Measurements from ENCODE around the gene ARHGEF35.
A peak's percentile ranks its signal among the peaks of the same experiment; 100 is the strongest.
"Not testable (repeated sequence)": the region's sequence is repeated elsewhere in the genome, so short reads cannot be mapped to it uniquely, and the experiment has no call there.

The ARHGEF35 gene

GRCh38 chr7:144203086-144203485 lies 7.5 kb upstream of the ARHGEF35 start:
- not testable (repeated sequence) for H3K9ac ChIP-seq (ENCODE audit: low read length); H2AK5ac ChIP-seq (ENCODE audit: low read length); H2BK120ac ChIP-seq (ENCODE audit: insufficient read depth, low read length, poor library complexity); H3K18ac ChIP-seq (ENCODE audit: low read length); H3K4me1 ChIP-seq (ENCODE audit: control insufficient read depth in 1 of 2, insufficient read depth in 2 of 2, low read length in 2 of 2); H3K23ac ChIP-seq (ENCODE audit: low read length); H3K27ac ChIP-seq (ENCODE audit: low read depth, low read length); H4K8ac ChIP-seq (ENCODE audit: low read depth, low read length); H3K79me2 ChIP-seq (ENCODE audit: control insufficient read depth, insufficient read depth, low read length, poor library complexity); H3K27me3 ChIP-seq (ENCODE audit: insufficient read depth, low read length); H3K79me1 ChIP-seq (ENCODE audit: low read length); H3K4me3 ChIP-seq (ENCODE audit: low read depth, low read length); H2BK5ac ChIP-seq (ENCODE audit: low read depth, low read length, poor library complexity); H3K36me3 ChIP-seq (ENCODE audit: control insufficient read depth in 1 of 2, insufficient read depth in 2 of 2, low read length in 2 of 2); DNase-seq; H3K4ac ChIP-seq (ENCODE audit: low read depth, low read length); H4K12ac ChIP-seq (ENCODE audit: low read depth, low read length); H3K14ac ChIP-seq (ENCODE audit: low read length); H3K9me3 ChIP-seq (ENCODE audit: insufficient read depth, low read depth, low read length); H2BK12ac ChIP-seq (ENCODE audit: low read length); H3K4me2 ChIP-seq (ENCODE audit: low read length); H4K91ac ChIP-seq (ENCODE audit: low read depth, low read length); H2AFZ ChIP-seq (ENCODE audit: insufficient read depth, low read length, poor library complexity)
- no CpG with 5 or more reads among the region's 3 CpGs for WGBS (ENCODE audit: extremely low coverage, insufficient coverage, insufficient read length)

- not testable (repeated sequence) for H3K79me1 ChIP-seq (ENCODE audit: low read length); H3K4ac ChIP-seq (ENCODE audit: low read depth, low read length); H2BK5ac ChIP-seq (ENCODE audit: low read depth, low read length, poor library complexity); H3K4me2 ChIP-seq (ENCODE audit: low read length); H3K9me3 ChIP-seq (ENCODE audit: insufficient read depth, low read depth, low read length); H4K8ac ChIP-seq (ENCODE audit: low read depth, low read length); H2BK12ac ChIP-seq (ENCODE audit: low read length); H4K91ac ChIP-seq (ENCODE audit: low read depth, low read length); H3K4me1 ChIP-seq (ENCODE audit: control insufficient read depth in 1 of 2, insufficient read depth in 2 of 2, low read length in 2 of 2); DNase-seq; H3K27me3 ChIP-seq (ENCODE audit: insufficient read depth, low read length); H3K79me2 ChIP-seq (ENCODE audit: control insufficient read depth, insufficient read depth, low read length, poor library complexity); H2BK120ac ChIP-seq (ENCODE audit: insufficient read depth, low read length, poor library complexity); H2AK5ac ChIP-seq (ENCODE audit: low read length); H4K12ac ChIP-seq (ENCODE audit: low read depth, low read length); H3K14ac ChIP-seq (ENCODE audit: low read length); H3K4me3 ChIP-seq (ENCODE audit: low read depth, low read length); H3K36me3 ChIP-seq (ENCODE audit: control insufficient read depth in 1 of 2, insufficient read depth in 2 of 2, low read length in 2 of 2); H3K18ac ChIP-seq (ENCODE audit: low read length); H3K27ac ChIP-seq (ENCODE audit: low read depth, low read length); H3K23ac ChIP-seq (ENCODE audit: low read length); H2AFZ ChIP-seq (ENCODE audit: insufficient read depth, low read length, poor library complexity); H3K9ac ChIP-seq (ENCODE audit: low read length)
- no CpG with 5 or more reads among the region's 1 CpG for WGBS (ENCODE audit: extremely low coverage, insufficient coverage, insufficient read length)
Measured at GRCh38 chr7:144201978-144202377, 6.3 kb upstream of the ARHGEF35 start.

DNA sequence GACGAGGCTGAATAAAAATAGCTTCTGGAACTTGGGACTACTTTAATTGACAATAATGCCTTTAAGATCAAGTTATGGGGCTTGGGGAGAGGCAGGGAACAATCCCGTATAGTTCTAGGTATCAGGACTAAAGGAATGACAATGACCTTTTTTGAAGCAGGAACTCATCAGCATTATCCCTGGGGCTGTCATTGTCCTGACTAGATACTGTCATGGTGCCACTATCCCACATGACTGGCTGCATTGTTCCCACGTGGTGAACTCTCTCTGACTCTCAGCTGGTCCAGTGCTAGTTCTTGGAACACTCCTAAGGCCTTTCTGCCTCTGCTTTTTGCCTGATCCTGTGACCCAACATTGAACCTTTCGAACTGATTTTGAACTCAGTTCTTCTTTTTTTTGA lies 3.3 kb upstream of the ARHGEF35 start:
- H3K14ac ChIP-seq (ENCODE audit: low read length); H4K8ac ChIP-seq (ENCODE audit: low read depth, low read length); H2BK120ac ChIP-seq (ENCODE audit: insufficient read depth, low read length, poor library complexity); H2BK5ac ChIP-seq (ENCODE audit: low read depth, low read length, poor library complexity); H3K4me3 ChIP-seq (ENCODE audit: low read depth, low read length); H3K79me2 ChIP-seq (ENCODE audit: control insufficient read depth, insufficient read depth, low read length, poor library complexity); H3K27ac ChIP-seq (ENCODE audit: low read depth, low read length); H3K9ac ChIP-seq (ENCODE audit: low read length); H2BK12ac ChIP-seq (ENCODE audit: low read length); H2AK5ac ChIP-seq (ENCODE audit: low read length); H3K18ac ChIP-seq (ENCODE audit: low read length); H3K36me3 ChIP-seq (ENCODE audit: control insufficient read depth in 1 of 2, insufficient read depth in 2 of 2, low read length in 2 of 2); H4K12ac ChIP-seq (ENCODE audit: low read depth, low read length); H3K23ac ChIP-seq (ENCODE audit: low read length); H3K4me1 ChIP-seq (ENCODE audit: control insufficient read depth in 1 of 2, insufficient read depth in 2 of 2, low read length in 2 of 2); H3K4ac ChIP-seq (ENCODE audit: low read depth, low read length); H3K79me1 ChIP-seq (ENCODE audit: low read length); H3K27me3 ChIP-seq (ENCODE audit: insufficient read depth, low read length); H2AFZ ChIP-seq (ENCODE audit: insufficient read depth, low read length, poor library complexity); H3K9me3 ChIP-seq (ENCODE audit: insufficient read depth, low read depth, low read length); H3K4me2 ChIP-seq (ENCODE audit: low read length); H4K91ac ChIP-seq (ENCODE audit: low read depth, low read length): not testable (repeated sequence)
- peak; percentile 49 to 57 for DNase-seq
- WGBS (ENCODE audit: extremely low coverage, insufficient coverage, insufficient read length): no CpG with 5 or more reads among the region's 4 CpGs

DNA sequence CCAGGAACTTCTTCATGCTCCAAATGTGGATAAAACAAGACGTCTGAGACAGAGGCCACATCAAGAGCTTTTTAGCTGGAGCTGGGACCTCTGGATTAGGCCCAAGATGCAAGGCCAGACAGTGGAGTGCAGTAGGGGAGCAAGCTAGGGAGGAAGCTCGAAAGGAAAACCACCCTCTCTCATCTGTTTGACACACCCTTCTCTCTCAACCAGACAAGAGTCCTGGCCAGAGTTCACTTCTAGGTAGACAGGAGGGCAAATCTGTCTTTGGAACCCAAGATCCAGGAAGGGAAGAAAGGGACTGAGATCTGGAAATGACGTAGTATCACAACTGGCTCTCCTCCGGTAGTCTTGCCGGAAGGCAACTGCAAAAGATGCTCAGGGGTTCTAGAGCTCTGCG lies 1.2 kb downstream of the ARHGEF35 start:
- H3K27ac ChIP-seq (ENCODE audit: low read depth, low read length); H3K9ac ChIP-seq (ENCODE audit: low read length); H3K36me3 ChIP-seq (ENCODE audit: control insufficient read depth in 1 of 2, insufficient read depth in 2 of 2, low read length in 2 of 2); H3K9me3 ChIP-seq (ENCODE audit: insufficient read depth, low read depth, low read length); H4K8ac ChIP-seq (ENCODE audit: low read depth, low read length); H3K79me2 ChIP-seq (ENCODE audit: control insufficient read depth, insufficient read depth, low read length, poor library complexity); H3K18ac ChIP-seq (ENCODE audit: low read length); H3K14ac ChIP-seq (ENCODE audit: low read length); H2BK5ac ChIP-seq (ENCODE audit: low read depth, low read length, poor library complexity); H3K27me3 ChIP-seq (ENCODE audit: insufficient read depth, low read length); H3K4me3 ChIP-seq (ENCODE audit: low read depth, low read length); DNase-seq; H3K23ac ChIP-seq (ENCODE audit: low read length); H3K4me1 ChIP-seq (ENCODE audit: control insufficient read depth in 1 of 2, insufficient read depth in 2 of 2, low read length in 2 of 2); H3K4me2 ChIP-seq (ENCODE audit: low read length); H4K91ac ChIP-seq (ENCODE audit: low read depth, low read length); H2BK12ac ChIP-seq (ENCODE audit: low read length); H4K12ac ChIP-seq (ENCODE audit: low read depth, low read length); H3K4ac ChIP-seq (ENCODE audit: low read depth, low read length); H2AK5ac ChIP-seq (ENCODE audit: low read length); H2BK120ac ChIP-seq (ENCODE audit: insufficient read depth, low read length, poor library complexity); H3K79me1 ChIP-seq (ENCODE audit: low read length); H2AFZ ChIP-seq (ENCODE audit: insufficient read depth, low read length, poor library complexity): not testable (repeated sequence)
- no CpG with 5 or more reads among the region's 6 CpGs for WGBS (ENCODE audit: extremely low coverage, insufficient coverage, insufficient read length)

All from trophoblast cell (in vitro differentiated cells and primary cell).